Measurements from ENCODE around the gene RPS6KB2. TPM values are rescaled to one million over a fixed set of nuclear protein-coding genes. Genes with fewer than 3 reads are reported as not detected.

RPS6KB2 gene
- total and polyA plus RNA-seq, 9 of the 15 experiments (the other 6 are each of a cell fraction or from before 2014, with no cell fraction given): 0.42 to 122 (median 82.6) TPM

- TF ChIP-seq, protein P1, sequence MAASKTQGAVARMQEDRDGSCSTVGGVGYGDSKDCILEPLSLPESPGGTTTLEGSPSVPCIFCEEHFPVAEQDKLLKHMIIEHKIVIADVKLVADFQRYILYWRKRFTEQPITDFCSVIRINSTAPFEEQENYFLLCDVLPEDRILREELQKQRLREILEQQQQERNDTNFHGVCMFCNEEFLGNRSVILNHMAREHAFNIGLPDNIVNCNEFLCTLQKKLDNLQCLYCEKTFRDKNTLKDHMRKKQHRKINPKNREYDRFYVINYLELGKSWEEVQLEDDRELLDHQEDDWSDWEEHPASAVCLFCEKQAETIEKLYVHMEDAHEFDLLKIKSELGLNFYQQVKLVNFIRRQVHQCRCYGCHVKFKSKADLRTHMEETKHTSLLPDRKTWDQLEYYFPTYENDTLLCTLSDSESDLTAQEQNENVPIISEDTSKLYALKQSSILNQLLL (CRISPR knock-in tag; IDR thresholded peaks at IDR 0.05; ENCODE audit: borderline replicate concordance): no peak
- TF ChIP-seq ARID2 (IDR thresholded peaks at IDR 0.05) (no peak), FOXK2 (conservative IDR thresholded peaks at IDR 0.05 in 1 of 2, IDR thresholded peaks at IDR 0.05 in 1 of 2; ENCODE audit: low read depth in 2 of 2) (0 out of 4 replicates have a peak, but pooled peaks of 1 of the 2 experiments have one; percentile 22), LARP7 (IDR thresholded peaks at IDR 0.05) (0 out of 2 replicates have a peak, but pooled peaks have one; percentile 19), ZNF444 (CRISPR knock-in tag; IDR thresholded peaks at IDR 0.05) (0 out of 2 replicates have a peak, but pooled peaks have one; percentile 38), CHD7 (IDR thresholded peaks at IDR 0.05; ENCODE audit: low read depth, low read length) (no peak), KDM1A (IDR thresholded peaks at IDR 0.05) (peak in 1 of 2 experiments; percentile 62; a peak in 3 of 4 replicates), USF2 (CRISPR knock-in tag; IDR thresholded peaks at IDR 0.05) (no peak)
- TF ChIP-seq, protein P2, sequence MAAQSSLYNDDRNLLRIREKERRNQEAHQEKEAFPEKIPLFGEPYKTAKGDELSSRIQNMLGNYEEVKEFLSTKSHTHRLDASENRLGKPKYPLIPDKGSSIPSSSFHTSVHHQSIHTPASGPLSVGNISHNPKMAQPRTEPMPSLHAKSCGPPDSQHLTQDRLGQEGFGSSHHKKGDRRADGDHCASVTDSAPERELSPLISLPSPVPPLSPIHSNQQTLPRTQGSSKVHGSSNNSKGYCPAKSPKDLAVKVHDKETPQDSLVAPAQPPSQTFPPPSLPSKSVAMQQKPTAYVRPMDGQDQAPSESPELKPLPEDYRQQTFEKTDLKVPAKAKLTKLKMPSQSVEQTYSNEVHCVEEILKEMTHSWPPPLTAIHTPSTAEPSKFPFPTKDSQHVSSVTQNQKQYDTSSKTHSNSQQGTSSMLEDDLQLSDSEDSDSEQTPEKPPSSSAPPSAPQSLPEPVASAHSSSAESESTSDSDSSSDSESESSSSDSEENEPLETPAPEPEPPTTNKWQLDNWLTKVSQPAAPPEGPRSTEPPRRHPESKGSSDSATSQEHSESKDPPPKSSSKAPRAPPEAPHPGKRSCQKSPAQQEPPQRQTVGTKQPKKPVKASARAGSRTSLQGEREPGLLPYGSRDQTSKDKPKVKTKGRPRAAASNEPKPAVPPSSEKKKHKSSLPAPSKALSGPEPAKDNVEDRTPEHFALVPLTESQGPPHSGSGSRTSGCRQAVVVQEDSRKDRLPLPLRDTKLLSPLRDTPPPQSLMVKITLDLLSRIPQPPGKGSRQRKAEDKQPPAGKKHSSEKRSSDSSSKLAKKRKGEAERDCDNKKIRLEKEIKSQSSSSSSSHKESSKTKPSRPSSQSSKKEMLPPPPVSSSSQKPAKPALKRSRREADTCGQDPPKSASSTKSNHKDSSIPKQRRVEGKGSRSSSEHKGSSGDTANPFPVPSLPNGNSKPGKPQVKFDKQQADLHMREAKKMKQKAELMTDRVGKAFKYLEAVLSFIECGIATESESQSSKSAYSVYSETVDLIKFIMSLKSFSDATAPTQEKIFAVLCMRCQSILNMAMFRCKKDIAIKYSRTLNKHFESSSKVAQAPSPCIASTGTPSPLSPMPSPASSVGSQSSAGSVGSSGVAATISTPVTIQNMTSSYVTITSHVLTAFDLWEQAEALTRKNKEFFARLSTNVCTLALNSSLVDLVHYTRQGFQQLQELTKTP (IDR thresholded peaks at IDR 0.05; ENCODE audit: low read depth in 1 of 2, partially characterized antibody in 2 of 2): peak in 1 of 2 experiments; percentile 50
Observed at GRCh38 chr11:67436459-67437081, 8.3 kb downstream of the RPS6KB2 start (continued).

Measured in K562 (cell line).